Spleen (tissue), 7 donors: Measurements from ENCODE around the gene SPTBN1.

Experiments used
- CTCF ChIP-seq, 11 experiments: fragments of 200-600 bp in 7 of 11; fragments of 450-650 bp in 4 of 11; sonication (generic) in 4 of 11; IDR thresholded peaks in 8 of 11; conservative IDR thresholded peaks in 3 of 11; 1 replicate in 7 of 11; 2 replicates in 4 of 11; pipeline versions ENCODE4 v1.4.0 to v1.8.0; 2016 to 2021; ENCODE audit warnings: antibody characterized with exemption in 11 of 11, inconsistent platforms in 4 of 11, mild to moderate bottlenecking in 1 of 11
- POLR2A ChIP-seq, 3 donors: fragments of 450-650 bp; IDR thresholded peaks; one replicate each; pipeline ENCODE4 v1.5.1; 2017; ENCODE audit warnings: antibody characterized with exemption in 3 of 3, mild to moderate bottlenecking in 1 of 3
- POLR2AphosphoS5 ChIP-seq, 3 donors: sonication (generic); formaldehyde crosslinking; IDR thresholded peaks; one replicate each; pipeline ENCODE4 v1.5.1; 2017; ENCODE audit warnings: antibody characterized with exemption in 3 of 3
- donor health status: DM: no; HTN: no; CAD: no; lungs with moderate emphysema.
- donor health status: DM: no; HTN: no; CAD: no.
- donor health status: DM: no; HTN: no; CAD: no.

DNA sequence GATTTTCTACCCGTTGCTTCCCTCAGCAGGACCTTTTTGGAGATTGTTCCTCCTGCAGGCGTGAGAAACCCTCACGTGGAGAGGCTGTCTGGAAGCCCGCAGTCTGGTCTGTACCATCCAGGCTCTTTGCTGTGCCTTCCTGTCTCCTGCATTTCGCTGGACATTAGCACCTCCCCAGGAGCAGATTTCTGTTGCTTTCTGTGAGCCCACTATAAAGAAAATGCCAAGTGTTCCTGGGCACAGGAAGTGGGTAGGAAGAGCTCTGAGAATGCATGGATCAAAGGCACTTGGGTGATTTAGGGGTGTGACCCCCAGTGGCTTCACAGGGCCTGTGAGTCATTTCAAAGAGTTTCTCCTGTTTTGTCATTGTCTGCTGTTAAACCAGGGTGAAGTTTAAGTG, 27.3 kb downstream of the SPTBN1 start:
- TF ChIP-seq CTCF (IDR thresholded peaks at IDR 0.05 in 8 of 11, conservative IDR thresholded peaks at IDR 0.05 in 3 of 11) (no peak), POLR2A (IDR thresholded peaks at IDR 0.05) (no peak), POLR2AphosphoS5 (IDR thresholded peaks at IDR 0.05) (no peak)
